GM12878 (cell line): Measurements from ENCODE around the gene TLL2. TPM values are rescaled to one million over a fixed set of nuclear protein-coding genes. Genes with fewer than 3 reads are reported as not detected.

ENCODE experiments used
- ATAC-seq: fragments of 200-7000 bp; cut with Tn5 transposase; 3 replicates; pipeline ENCODE4 v1.9.1; 2020; ENCODE audit warnings: mild to moderate bottlenecking, moderate library complexity
- BruUV-seq: library from RNA; stranded (reverse); fragments of 400-500 nt; replicated peaks from 2 replicates; lab custom pipeline; 2021; lab: Mats Ljungman, UMichigan
- CTCF ChIA-PET: fragments of 300-600 bp; sonication (Branson Sonifier 250); formaldehyde crosslinking; extraction: SDS; loops from one replicate; lab custom pipeline; 2021; ENCODE audit warnings: inconsistent platforms; lab: Yijun Ruan, JAX
- POLR2A ChIA-PET: fragments of 350-600 bp; formaldehyde crosslinking; extraction: SDS; loops from one replicate; lab custom pipeline; 2021; ENCODE audit warnings: inconsistent platforms; lab: Charles Lee
- RAD21 ChIA-PET: fragments of 300-600 bp; sonication (Branson Sonifier 250); formaldehyde crosslinking; loops from one replicate; lab custom pipeline; 2023; ENCODE audit warnings: antibody characterized with exemption; ENCODE audit not compliant: unreplicated experiment; lab: Charles Lee
- SMC1A ChIA-PET: fragments of 300-600 bp; sonication (Branson Sonifier 250); formaldehyde crosslinking; loops from one replicate; lab custom pipeline; 2023; ENCODE audit not compliant: unreplicated experiment, uncharacterized antibody; lab: Charles Lee
- DNase-seq: peaks from one replicate; pipeline ENCODE4 v3.0.0-alpha.2; 2011; ENCODE audit warnings: low read depth, low spot score
- FAIRE-seq: peaks from 3 replicates; lab custom pipeline; 2011; peaks lifted over from hg19 to GRCh38; lab: Jason Lieb, UNC
- H2AFZ ChIP-seq: 2 replicates; pipeline ENCODE4 v1.6.0; 2011; ENCODE audit warnings: low read depth, low read length, control low read depth; ENCODE audit not compliant: control insufficient read depth
- H3K27ac ChIP-seq: 2 replicates; pipeline ENCODE4 v1.5.1; 2011; ENCODE audit warnings: control low read depth; ENCODE audit not compliant: control insufficient read depth, insufficient read depth
- H3K27me3 ChIP-seq, 2 experiments: replicated peaks in 1 of 2; 2 replicates each; pipeline versions ENCODE4 v1.6.0 to v1.6.1; 2011; ENCODE audit warnings: low read length in 1 of 2; ENCODE audit not compliant: control insufficient read depth in 2 of 2, insufficient read depth in 2 of 2
- H3K36me3 ChIP-seq, 2 experiments: 2 replicates each; pipeline ENCODE4 v1.5.1; 2011; ENCODE audit warnings: low read length in 1 of 2; ENCODE audit not compliant: control insufficient read depth in 2 of 2, insufficient read depth in 2 of 2
- H3K4me1 ChIP-seq: 2 replicates; pipeline ENCODE4 v1.6.1; 2011; ENCODE audit warnings: mild to moderate bottlenecking, low read length, moderate library complexity, mixed read lengths; ENCODE audit not compliant: control insufficient read depth, insufficient read depth
- H3K4me2 ChIP-seq: 2 replicates; pipeline ENCODE4 v1.6.0; 2011; ENCODE audit warnings: control low read depth; ENCODE audit not compliant: control insufficient read depth, insufficient read depth
- H3K4me3 ChIP-seq: fragments of 200-600 bp; sonication (generic); 2 replicates; pipeline ENCODE4 v1.5.1; 2016
- H3K79me2 ChIP-seq: 2 replicates; pipeline ENCODE4 v1.6.0; 2011; ENCODE audit warnings: low read length; ENCODE audit not compliant: control insufficient read depth, insufficient read depth
- H3K9ac ChIP-seq: 2 replicates; pipeline ENCODE4 v1.8.0; 2011; ENCODE audit warnings: low read length, control low read depth, mixed read lengths; ENCODE audit not compliant: control insufficient read depth, insufficient read depth
- H3K9me3 ChIP-seq: replicated peaks from 3 replicates; pipeline ENCODE4 v1.5.1; 2011; ENCODE audit warnings: mild to moderate bottlenecking, low read length; ENCODE audit not compliant: control insufficient read depth, insufficient read depth
- H4K20me1 ChIP-seq: 2 replicates; pipeline ENCODE4 v1.6.0; 2011; ENCODE audit not compliant: control insufficient read depth, insufficient read depth
- BCL11A ChIP-seq: IDR thresholded peaks from 2 replicates; pipeline ENCODE4 v1.6.1; 2011; ENCODE audit warnings: low read depth, low read length
- BHLHE40 ChIP-seq, 2 experiments: fragments of 450-650 bp in 1 of 2; IDR thresholded peaks; 2 replicates each; pipeline ENCODE4 v1.6.1; 2011 to 2017; ENCODE audit warnings: low read depth in 2 of 2, borderline replicate concordance in 1 of 2, improper control_type of control experiment in 1 of 2, low read length in 1 of 2, mild to moderate bottlenecking in 1 of 2
- JUNB ChIP-seq: IDR thresholded peaks from 2 replicates; pipeline ENCODE4 v1.6.1; 2016; ENCODE audit warnings: antibody characterized with exemption, mild to moderate bottlenecking
- KDM1A ChIP-seq: fragments of 200-600 bp; sonication (generic); IDR thresholded peaks from 2 replicates; pipeline ENCODE4 v1.6.1; 2016; ENCODE audit warnings: borderline replicate concordance
- MEF2B ChIP-seq: fragments of 450-650 bp; IDR thresholded peaks from 2 replicates; pipeline ENCODE4 v1.6.1; 2018; ENCODE audit warnings: mild to moderate bottlenecking, moderate library complexity; ENCODE audit not compliant: partially characterized antibody, poor library complexity, severe bottlenecking
- MLLT1 ChIP-seq: fragments of 450-650 bp; IDR thresholded peaks from 2 replicates; pipeline ENCODE4 v1.6.1; 2016; ENCODE audit warnings: mild to moderate bottlenecking
- MTA2 ChIP-seq: fragments of 450-650 bp; IDR thresholded peaks from 2 replicates; pipeline ENCODE4 v1.6.1; 2016; ENCODE audit warnings: low read depth, mild to moderate bottlenecking, moderate library complexity
- NFIC ChIP-seq: IDR thresholded peaks from 2 replicates; pipeline ENCODE4 v1.6.1; 2012; ENCODE audit warnings: low read depth, mild to moderate bottlenecking, inconsistent platforms, low read length, moderate library complexity
- NFYB ChIP-seq: IDR thresholded peaks from 2 replicates; pipeline ENCODE4 v1.6.1; 2011; ENCODE audit warnings: low read depth, mild to moderate bottlenecking, low read length, improper control_type of control experiment, moderate library complexity; ENCODE audit not compliant: insufficient read depth
- ZNF24 ChIP-seq: fragments of 450-650 bp; IDR thresholded peaks from 2 replicates; pipeline ENCODE4 v1.6.1; 2017; ENCODE audit warnings: antibody characterized with exemption, mild to moderate bottlenecking
- ZNF687 ChIP-seq: fragments of 450-650 bp; IDR thresholded peaks from 2 replicates; pipeline ENCODE4 v1.6.1; 2017; ENCODE audit warnings: mild to moderate bottlenecking, moderate library complexity
- ZSCAN29 ChIP-seq: fragments of 450-650 bp; IDR thresholded peaks from 2 replicates; pipeline ENCODE4 v1.6.1; 2017; ENCODE audit warnings: mild to moderate bottlenecking, moderate library complexity
- WGBS: methylation state at CpG from one replicate; pipeline ENCODE4 v1.1.6; 2016; ENCODE audit warnings: low lambda C conversion rate; ENCODE audit not compliant: insufficient replicate concordance, insufficient coverage; ENCODE audit errors: missing lambda C conversion rate; 5-methylcytosine and 5-hydroxymethylcytosine counted together
- in situ Hi-C: fragments of 300-500 bp; cut with MboI; formaldehyde crosslinking; loops from 9 replicates; pipeline ENCODE4 v1.14.3; 2018; ENCODE audit warnings: mixed read lengths
- intact Hi-C: fragments of 100-400 bp; cut with micrococcal nuclease; formaldehyde crosslinking; loops from one replicate; pipeline ENCODE4 v1.14.2; 2022; ENCODE audit not compliant: unreplicated experiment
- polyA plus RNA-seq, 11 experiments: library from polyadenylated mRNA; depleted of rRNA in 4 of 11; unstranded in 6 of 11; stranded (reverse) in 5 of 11; fragments of >200 nt; fragmentation: Nextera tagmentation in 4 of 11; fragmentation: Illumina TruSeq in 1 of 11; extraction: Ambion mirVana in 4 of 11; extraction: Trizol in 1 of 11; gene quantifications; 1 replicate in 1 of 11; 2 replicates in 10 of 11; pipeline versions ENCODE4 v1.2.1 to v1.2.3, GENCODE V29; 2011 to 2016; ENCODE audit warnings: inconsistent platforms in 2 of 11, missing spikeins in 2 of 11, low read depth in 1 of 11
- total RNA-seq, 4 experiments: library from RNA; depleted of rRNA in 3 of 4; stranded (reverse); fragments of >200 nt in 3 of 4; fragmentation: Illumina TruSeq in 1 of 4; extraction: Trizol in 1 of 4; gene quantifications; 2 replicates each; pipeline versions ENCODE4 v1.2.1 to v1.2.3, GENCODE V29; 2013 to 2021
- TF ChIP-seq, protein P1 (sequence below): fragments of 450-650 bp; IDR thresholded peaks from 2 replicates; pipeline ENCODE4 v1.6.1; 2017; ENCODE audit warnings: mild to moderate bottlenecking

Gene TLL2
- total and polyA plus RNA-seq, 10 of the 15 experiments (the other 5 are each of a cell fraction or from before 2014, with no cell fraction given) = 0.02 to 2.1 (median 0.52) TPM

- Histone ChIP-seq H3K4me2 (no peak overlapping the region), H3K9me3 (no peaks in the 10 kb centered on the region), H3K4me1 (peaks cover 7% of the 10 kb centered on the region), H3K79me2 (no peaks in the 10 kb centered on the region), H3K4me3 (no peak overlapping the region), H2AFZ (no peak overlapping the region), H4K20me1 (no peaks in the 10 kb centered on the region), H3K27ac (no peak overlapping the region), H3K9ac (no peak overlapping the region), H3K36me3 (no peaks in the 10 kb centered on the region), H3K27me3 (no peaks in the 10 kb centered on the region)
- ChIA-PET SMC1A (interaction anchor here (1.6 kb wide), 1 partner anchor 13 kb away, joined by 4 read pairs; no protein-coding TSS in a partner anchor), RAD21 (interaction anchor here (1.1 to 1.8 kb wide), 3 partner anchors 10 to 31 kb away, joined by 3 to 5 read pairs (median 5); no protein-coding TSS in a partner anchor), POLR2A (interaction anchor here (0.5 kb wide), 1 partner anchor 286 kb away, joined by 4 read pairs; no protein-coding TSS in a partner anchor), CTCF (interaction anchor here (0.6 to 1.1 kb wide), 3 partner anchors 10 to 56 kb away, joined by 3 to 4 read pairs (median 3); no protein-coding TSS in a partner anchor)
- intact Hi-C loops = no loop called here
- WGBS = 3% methylated on average over 2 of the region's 2 CpGs
- ATAC-seq = peak; percentile 66
- BruUV-seq = no TSS peak
- TF ChIP-seq NFIC (peak; percentile 42; the same call in 1 of the 2 replicates), KDM1A (no peak), ZSCAN29 (no peak), BCL11A (peak; percentile 42; the same call in 1 of the 2 replicates), MEF2B (peak; percentile 88), MTA2 (no peak), BHLHE40 (IDR thresholded peaks at IDR 0.05; ENCODE audit: borderline replicate concordance in 1 of 2, low read depth in 2 of 2, low read length in 1 of 2) (peak; percentile 88 to 89), MLLT1 (no peak), ZNF24 (peak; percentile 66; the same call in 1 of the 2 replicates), JUNB (peak; percentile 13; the same call in 1 of the 2 replicates), NFYB (no peak), ZNF687 (0 out of 2 replicates have a peak, but pooled peaks have one; percentile 29)
- TF ChIP-seq, protein P1, sequence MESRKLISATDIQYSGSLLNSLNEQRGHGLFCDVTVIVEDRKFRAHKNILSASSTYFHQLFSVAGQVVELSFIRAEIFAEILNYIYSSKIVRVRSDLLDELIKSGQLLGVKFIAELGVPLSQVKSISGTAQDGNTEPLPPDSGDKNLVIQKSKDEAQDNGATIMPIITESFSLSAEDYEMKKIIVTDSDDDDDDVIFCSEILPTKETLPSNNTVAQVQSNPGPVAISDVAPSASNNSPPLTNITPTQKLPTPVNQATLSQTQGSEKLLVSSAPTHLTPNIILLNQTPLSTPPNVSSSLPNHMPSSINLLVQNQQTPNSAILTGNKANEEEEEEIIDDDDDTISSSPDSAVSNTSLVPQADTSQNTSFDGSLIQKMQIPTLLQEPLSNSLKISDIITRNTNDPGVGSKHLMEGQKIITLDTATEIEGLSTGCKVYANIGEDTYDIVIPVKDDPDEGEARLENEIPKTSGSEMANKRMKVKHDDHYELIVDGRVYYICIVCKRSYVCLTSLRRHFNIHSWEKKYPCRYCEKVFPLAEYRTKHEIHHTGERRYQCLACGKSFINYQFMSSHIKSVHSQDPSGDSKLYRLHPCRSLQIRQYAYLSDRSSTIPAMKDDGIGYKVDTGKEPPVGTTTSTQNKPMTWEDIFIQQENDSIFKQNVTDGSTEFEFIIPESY = no peak
- in situ Hi-C loops = no loop called here
- FAIRE-seq = no peak
- DNase-seq = no peak
Measured at GRCh38 chr10:96427291-96427690, 86.4 kb downstream of the TLL2 start.
